Loucy (cell line): ENCODE measurements around the gene LOXHD1.

Experiments used
- H2AFZ ChIP-seq: fragments of 200-600 bp; sonication (generic); 2 replicates; pipeline ENCODE4 v1.6.0; 2016; ENCODE audit warnings: antibody characterized with exemption, mild to moderate bottlenecking, low read length, moderate library complexity
- H3F3A ChIP-seq: fragments of 200-600 bp; 2 replicates; pipeline ENCODE4 v1.6.0; 2016; ENCODE audit warnings: antibody characterized with exemption, low read depth, mild to moderate bottlenecking
- H3K27me3 ChIP-seq: fragments of 200-600 bp; sonication (generic); 2 replicates; pipeline ENCODE4 v1.6.1; 2014; ENCODE audit warnings: low read length, mild to moderate bottlenecking; ENCODE audit not compliant: insufficient read depth, poor library complexity, severe bottlenecking
- H3K36me3 ChIP-seq: fragments of 200-600 bp; sonication (generic); 2 replicates; pipeline ENCODE4 v1.6.1; 2016; ENCODE audit warnings: low read length; ENCODE audit not compliant: insufficient read depth
- H3K4me1 ChIP-seq: fragments of 200-600 bp; sonication (generic); 2 replicates; pipeline ENCODE4 v1.5.1; 2014; ENCODE audit warnings: low read length, mild to moderate bottlenecking; ENCODE audit not compliant: insufficient read depth, poor library complexity, severe bottlenecking
- H3K4me2 ChIP-seq: fragments of 200-600 bp; sonication (generic); 2 replicates; pipeline ENCODE4 v1.6.0; 2014; ENCODE audit warnings: antibody characterized with exemption, low read length, low read depth, mild to moderate bottlenecking; ENCODE audit not compliant: poor library complexity, severe bottlenecking
- H3K4me3 ChIP-seq: fragments of 200-600 bp; sonication (generic); 2 replicates; pipeline ENCODE4 v1.5.1; 2014; ENCODE audit warnings: low read length, mild to moderate bottlenecking, mixed read lengths; ENCODE audit not compliant: poor library complexity, severe bottlenecking
- H3K79me2 ChIP-seq: fragments of 200-600 bp; sonication (generic); 2 replicates; pipeline ENCODE4 v1.6.1; 2014; ENCODE audit warnings: low read length; ENCODE audit not compliant: insufficient read depth
- H3K9ac ChIP-seq: fragments of 200-600 bp; sonication (generic); 2 replicates; pipeline ENCODE4 v1.6.0; 2014; ENCODE audit warnings: mild to moderate bottlenecking, low read depth, low read length, moderate library complexity; ENCODE audit not compliant: poor library complexity, severe bottlenecking
- H3K9me2 ChIP-seq: fragments of 200-600 bp; sonication (generic); replicated peaks from 2 replicates; pipeline ENCODE4 v1.6.1; 2016; ENCODE audit warnings: low read depth, low read length, mixed read lengths
- H3K9me3 ChIP-seq: fragments of 200-600 bp; sonication (generic); 2 replicates; pipeline ENCODE4 v1.6.1; 2014; ENCODE audit warnings: mild to moderate bottlenecking, antibody characterized with exemption, low read length, low read depth; ENCODE audit not compliant: insufficient read depth
- H4K20me1 ChIP-seq: fragments of 200-600 bp; sonication (generic); 2 replicates; pipeline ENCODE4 v1.6.0; 2014; ENCODE audit warnings: antibody characterized with exemption, low read length, mild to moderate bottlenecking; ENCODE audit not compliant: insufficient read depth, poor library complexity, severe bottlenecking
- CTCF ChIP-seq: fragments of 200-600 bp; sonication (generic); conservative IDR thresholded peaks from 2 replicates; pipeline ENCODE4 v1.5.1; 2014; ENCODE audit warnings: mild to moderate bottlenecking, antibody characterized with exemption, low read length
- EZH2phosphoT487 ChIP-seq: fragments of 200-600 bp; IDR thresholded peaks from 2 replicates; pipeline ENCODE4 v1.6.1; 2018; ENCODE audit warnings: antibody characterized with exemption, mild to moderate bottlenecking, moderate library complexity, borderline replicate concordance

The LOXHD1 gene

GRCh38 chr18:46477425-46478011, 179.5 kb downstream of the LOXHD1 start:
- no peaks in the 10 kb centered on the region for H4K20me1 ChIP-seq
- no peak overlapping the region for H3K9ac ChIP-seq
- no peaks in the 10 kb centered on the region for H3K9me3 ChIP-seq
- no peaks in the 10 kb centered on the region for H3F3A ChIP-seq
- no peaks in the 10 kb centered on the region for H3K27me3 ChIP-seq
- no peaks in the 10 kb centered on the region for H3K9me2 ChIP-seq
- H3K4me1 ChIP-seq = no peaks in the 10 kb centered on the region
- H3K36me3 ChIP-seq = no peaks in the 10 kb centered on the region
- H3K4me2 ChIP-seq = no peak overlapping the region
- H3K79me2 ChIP-seq = no peaks in the 10 kb centered on the region
- no peak for TF ChIP-seq CTCF
- TF ChIP-seq EZH2phosphoT487 = no peak
- no peak overlapping the region for H2AFZ ChIP-seq
- H3K4me3 ChIP-seq = no peak overlapping the region

GRCh38 chr18:46475390-46475752, 181.6 kb downstream of the LOXHD1 start:
- Histone ChIP-seq H3K27me3 (no peaks in the 10 kb centered on the region), H3K9me2 (no peaks in the 10 kb centered on the region), H2AFZ (no peak overlapping the region), H3K9me3 (no peaks in the 10 kb centered on the region), H3F3A (no peaks in the 10 kb centered on the region), H4K20me1 (no peaks in the 10 kb centered on the region), H3K4me2 (no peak overlapping the region), H3K4me1 (no peaks in the 10 kb centered on the region), H3K9ac (no peak overlapping the region), H3K79me2 (no peaks in the 10 kb centered on the region), H3K36me3 (no peaks in the 10 kb centered on the region), H3K4me3 (no peak overlapping the region)
- TF ChIP-seq CTCF = no peak
- no peak for TF ChIP-seq EZH2phosphoT487

- no peaks in the 10 kb centered on the region for H3K27me3 ChIP-seq
Measured at GRCh38 chr18:46474487-46475389, 182.3 kb downstream of the LOXHD1 start.

More at GRCh38 chr18:46474487-46475389, 182.3 kb downstream of the LOXHD1 start:
- no peaks in the 10 kb centered on the region for H4K20me1 ChIP-seq
- TF ChIP-seq CTCF (no peak), EZH2phosphoT487 (no peak)
- H3K9ac ChIP-seq = no peak overlapping the region
- H3K4me1 ChIP-seq = no peaks in the 10 kb centered on the region
- H3K79me2 ChIP-seq = no peaks in the 10 kb centered on the region
- no peaks in the 10 kb centered on the region for H3K36me3 ChIP-seq
- no peaks in the 10 kb centered on the region for H3F3A ChIP-seq
- no peak overlapping the region for H2AFZ ChIP-seq
- no peak overlapping the region for H3K4me2 ChIP-seq
- no peaks in the 10 kb centered on the region for H3K9me3 ChIP-seq
- no peaks in the 10 kb centered on the region for H3K9me2 ChIP-seq
- H3K4me3 ChIP-seq = no peak overlapping the region
